ENCODE data around the gene PALM2AKAP2.

GRCh38 chr9:109813829-109814228 is 33.8 kb downstream of the PALM2AKAP2 start:
- TF ChIP-seq CTCF (conservative IDR thresholded peaks at IDR 0.05) = no peak
- TF ChIP-seq EZH2 (IDR thresholded peaks at IDR 0.05; ENCODE audit: low read depth) = no peak
